WTC11 (cell line): ENCODE data around the gene PKIB.

Experiments used
- ESRRA ChIP-seq: sonication (generic); formaldehyde crosslinking; IDR thresholded peaks from 2 replicates; pipeline ENCODE4 v1.8.1; 2022; ENCODE audit warnings: mild to moderate bottlenecking, missing genetic modification reagents, borderline replicate concordance
- ETV6 ChIP-seq: sonication (generic); formaldehyde crosslinking; IDR thresholded peaks from 2 replicates; pipeline ENCODE4 v1.8.1; 2022; ENCODE audit warnings: mild to moderate bottlenecking, missing genetic modification reagents
- GABPB1 ChIP-seq: sonication (generic); formaldehyde crosslinking; IDR thresholded peaks from 2 replicates; pipeline ENCODE4 v1.8.1; 2023; ENCODE audit warnings: mild to moderate bottlenecking, missing genetic modification reagents
- NR2C2 ChIP-seq: sonication (generic); formaldehyde crosslinking; IDR thresholded peaks from 2 replicates; pipeline ENCODE4 v1.8.0; 2022; ENCODE audit warnings: mild to moderate bottlenecking, missing genetic modification reagents
- SMAD3 ChIP-seq: sonication (generic); formaldehyde crosslinking; IDR thresholded peaks from 2 replicates; pipeline ENCODE4 v1.8.0; 2022; ENCODE audit warnings: missing genetic modification reagents, mild to moderate bottlenecking, borderline replicate concordance
- TEAD1 ChIP-seq: sonication (generic); formaldehyde crosslinking; IDR thresholded peaks from 2 replicates; pipeline ENCODE4 v1.8.0; 2022; ENCODE audit warnings: mild to moderate bottlenecking, missing genetic modification reagents
- TF ChIP-seq, protein P1 (sequence below): fragments of 200-600 bp; IDR thresholded peaks from 2 replicates; pipeline ENCODE4 v1.8.0; 2022; ENCODE audit warnings: antibody characterized with exemption
- TF ChIP-seq, protein P2 (sequence below): sonication (generic); formaldehyde crosslinking; IDR thresholded peaks from 2 replicates; pipeline ENCODE4 v1.8.1; 2022; ENCODE audit warnings: mild to moderate bottlenecking, missing genetic modification reagents, moderate library complexity, borderline replicate concordance
- TF ChIP-seq, protein P3 (sequence below): sonication (generic); formaldehyde crosslinking; IDR thresholded peaks from 2 replicates; pipeline ENCODE4 v1.8.1; 2023; ENCODE audit warnings: mild to moderate bottlenecking, moderate library complexity, missing genetic modification reagents
- TF ChIP-seq, protein P4 (sequence below): sonication (generic); formaldehyde crosslinking; IDR thresholded peaks from 2 replicates; pipeline ENCODE4 v1.8.1; 2023; ENCODE audit warnings: mild to moderate bottlenecking, missing genetic modification reagents, moderate library complexity
- TF ChIP-seq, protein P5 (sequence below): sonication (generic); formaldehyde crosslinking; conservative IDR thresholded peaks from 2 replicates; pipeline ENCODE4 v1.8.1; 2022; ENCODE audit warnings: mild to moderate bottlenecking, missing genetic modification reagents
- TF ChIP-seq, protein P6 (sequence below): sonication (generic); formaldehyde crosslinking; IDR thresholded peaks from 2 replicates; pipeline ENCODE4 v1.8.0; 2022; ENCODE audit warnings: mild to moderate bottlenecking, missing genetic modification reagents

DNA sequence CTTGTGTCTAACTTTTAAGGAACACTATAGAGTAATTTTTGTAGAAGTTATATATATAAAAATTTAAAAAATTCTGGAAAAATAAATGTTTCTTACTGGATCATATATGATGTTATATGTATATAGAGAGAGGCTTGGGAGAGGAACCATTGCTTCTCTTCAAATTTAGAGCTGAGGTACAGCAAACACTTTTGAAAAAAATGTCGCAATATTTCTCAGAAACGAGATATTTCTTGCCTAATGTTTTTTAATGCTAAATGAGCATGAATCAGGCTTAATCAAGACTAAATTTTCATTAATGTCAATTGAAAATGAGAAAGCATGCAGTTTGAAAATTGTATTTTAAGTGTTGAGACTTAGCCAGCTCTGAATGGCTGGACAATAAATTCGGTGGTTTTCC lies 2.6 kb downstream of the PKIB start:
- TF ChIP-seq, protein P1, sequence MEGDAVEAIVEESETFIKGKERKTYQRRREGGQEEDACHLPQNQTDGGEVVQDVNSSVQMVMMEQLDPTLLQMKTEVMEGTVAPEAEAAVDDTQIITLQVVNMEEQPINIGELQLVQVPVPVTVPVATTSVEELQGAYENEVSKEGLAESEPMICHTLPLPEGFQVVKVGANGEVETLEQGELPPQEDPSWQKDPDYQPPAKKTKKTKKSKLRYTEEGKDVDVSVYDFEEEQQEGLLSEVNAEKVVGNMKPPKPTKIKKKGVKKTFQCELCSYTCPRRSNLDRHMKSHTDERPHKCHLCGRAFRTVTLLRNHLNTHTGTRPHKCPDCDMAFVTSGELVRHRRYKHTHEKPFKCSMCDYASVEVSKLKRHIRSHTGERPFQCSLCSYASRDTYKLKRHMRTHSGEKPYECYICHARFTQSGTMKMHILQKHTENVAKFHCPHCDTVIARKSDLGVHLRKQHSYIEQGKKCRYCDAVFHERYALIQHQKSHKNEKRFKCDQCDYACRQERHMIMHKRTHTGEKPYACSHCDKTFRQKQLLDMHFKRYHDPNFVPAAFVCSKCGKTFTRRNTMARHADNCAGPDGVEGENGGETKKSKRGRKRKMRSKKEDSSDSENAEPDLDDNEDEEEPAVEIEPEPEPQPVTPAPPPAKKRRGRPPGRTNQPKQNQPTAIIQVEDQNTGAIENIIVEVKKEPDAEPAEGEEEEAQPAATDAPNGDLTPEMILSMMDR = no peak
- TF ChIP-seq ETV6 (CRISPR knock-in tag) (no peak), SMAD3 (no peak), ESRRA (no peak), TEAD1 (CRISPR knock-in tag) (no peak), NR2C2 (CRISPR knock-in tag) (no peak), GABPB1 (no peak)
- TF ChIP-seq, protein P2, sequence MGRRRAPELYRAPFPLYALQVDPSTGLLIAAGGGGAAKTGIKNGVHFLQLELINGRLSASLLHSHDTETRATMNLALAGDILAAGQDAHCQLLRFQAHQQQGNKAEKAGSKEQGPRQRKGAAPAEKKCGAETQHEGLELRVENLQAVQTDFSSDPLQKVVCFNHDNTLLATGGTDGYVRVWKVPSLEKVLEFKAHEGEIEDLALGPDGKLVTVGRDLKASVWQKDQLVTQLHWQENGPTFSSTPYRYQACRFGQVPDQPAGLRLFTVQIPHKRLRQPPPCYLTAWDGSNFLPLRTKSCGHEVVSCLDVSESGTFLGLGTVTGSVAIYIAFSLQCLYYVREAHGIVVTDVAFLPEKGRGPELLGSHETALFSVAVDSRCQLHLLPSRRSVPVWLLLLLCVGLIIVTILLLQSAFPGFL (CRISPR knock-in tag) = no peak
- TF ChIP-seq, protein P3, sequence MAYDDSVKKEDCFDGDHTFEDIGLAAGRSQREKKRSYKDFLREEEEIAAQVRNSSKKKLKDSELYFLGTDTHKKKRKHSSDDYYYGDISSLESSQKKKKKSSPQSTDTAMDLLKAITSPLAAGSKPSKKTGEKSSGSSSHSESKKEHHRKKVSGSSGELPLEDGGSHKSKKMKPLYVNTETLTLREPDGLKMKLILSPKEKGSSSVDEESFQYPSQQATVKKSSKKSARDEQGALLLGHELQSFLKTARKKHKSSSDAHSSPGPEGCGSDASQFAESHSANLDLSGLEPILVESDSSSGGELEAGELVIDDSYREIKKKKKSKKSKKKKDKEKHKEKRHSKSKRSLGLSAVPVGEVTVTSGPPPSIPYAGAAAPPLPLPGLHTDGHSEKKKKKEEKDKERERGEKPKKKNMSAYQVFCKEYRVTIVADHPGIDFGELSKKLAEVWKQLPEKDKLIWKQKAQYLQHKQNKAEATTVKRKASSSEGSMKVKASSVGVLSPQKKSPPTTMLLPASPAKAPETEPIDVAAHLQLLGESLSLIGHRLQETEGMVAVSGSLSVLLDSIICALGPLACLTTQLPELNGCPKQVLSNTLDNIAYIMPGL (CRISPR knock-in tag) = no peak
- TF ChIP-seq, protein P4, sequence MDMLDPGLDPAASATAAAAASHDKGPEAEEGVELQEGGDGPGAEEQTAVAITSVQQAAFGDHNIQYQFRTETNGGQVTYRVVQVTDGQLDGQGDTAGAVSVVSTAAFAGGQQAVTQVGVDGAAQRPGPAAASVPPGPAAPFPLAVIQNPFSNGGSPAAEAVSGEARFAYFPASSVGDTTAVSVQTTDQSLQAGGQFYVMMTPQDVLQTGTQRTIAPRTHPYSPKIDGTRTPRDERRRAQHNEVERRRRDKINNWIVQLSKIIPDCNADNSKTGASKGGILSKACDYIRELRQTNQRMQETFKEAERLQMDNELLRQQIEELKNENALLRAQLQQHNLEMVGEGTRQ (CRISPR knock-in tag) = no peak
- TF ChIP-seq, protein P5, sequence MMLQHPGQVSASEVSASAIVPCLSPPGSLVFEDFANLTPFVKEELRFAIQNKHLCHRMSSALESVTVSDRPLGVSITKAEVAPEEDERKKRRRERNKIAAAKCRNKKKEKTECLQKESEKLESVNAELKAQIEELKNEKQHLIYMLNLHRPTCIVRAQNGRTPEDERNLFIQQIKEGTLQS (CRISPR knock-in tag) = no peak
- TF ChIP-seq, protein P6, sequence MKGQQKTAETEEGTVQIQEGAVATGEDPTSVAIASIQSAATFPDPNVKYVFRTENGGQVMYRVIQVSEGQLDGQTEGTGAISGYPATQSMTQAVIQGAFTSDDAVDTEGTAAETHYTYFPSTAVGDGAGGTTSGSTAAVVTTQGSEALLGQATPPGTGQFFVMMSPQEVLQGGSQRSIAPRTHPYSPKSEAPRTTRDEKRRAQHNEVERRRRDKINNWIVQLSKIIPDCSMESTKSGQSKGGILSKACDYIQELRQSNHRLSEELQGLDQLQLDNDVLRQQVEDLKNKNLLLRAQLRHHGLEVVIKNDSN (CRISPR knock-in tag) = no peak
